Liver (tissue), 9 donors: Measurements from ENCODE around the gene ENTR1. TPM values are rescaled to one million over a fixed set of nuclear protein-coding genes. Genes with fewer than 3 reads are reported as not detected.

Experiments
- DNase-seq: peaks from one replicate; pipeline ENCODE4 v3.0.0-alpha.2; 2017; ENCODE audit warnings: low spot score
- H3K27ac ChIP-seq, 2 donors: one replicate each; pipeline ENCODE4 v1.7.0; 2013; ENCODE audit warnings: inconsistent platforms in 2 of 2, low read length in 2 of 2, control low read depth in 1 of 2, low read depth in 1 of 2, mild to moderate bottlenecking in 1 of 2
- H3K27me3 ChIP-seq, 4 donors: one replicate each; pipeline versions ENCODE4 v1.6.1 to v1.7.0; 2013; ENCODE audit warnings: low read length in 3 of 4, inconsistent platforms in 1 of 4, mild to moderate bottlenecking in 1 of 4, moderate library complexity in 1 of 4; ENCODE audit not compliant: control insufficient read depth in 4 of 4, insufficient read depth in 4 of 4
- H3K36me3 ChIP-seq, 4 donors: one replicate each; pipeline versions ENCODE4 v1.6.1 to v1.7.0; 2013; ENCODE audit warnings: low read length in 3 of 4, mild to moderate bottlenecking in 3 of 4, low read depth in 1 of 4, moderate library complexity in 1 of 4; ENCODE audit not compliant: control insufficient read depth in 4 of 4, insufficient read depth in 3 of 4
- H3K4me1 ChIP-seq, 4 donors: one replicate each; pipeline versions ENCODE4 v1.6.1 to v1.7.0; 2013; ENCODE audit warnings: low read length in 3 of 4, mild to moderate bottlenecking in 3 of 4, moderate library complexity in 1 of 4; ENCODE audit not compliant: control insufficient read depth in 4 of 4, insufficient read depth in 4 of 4
- H3K4me3 ChIP-seq, 3 donors: one replicate each; pipeline versions ENCODE4 v1.6.1 to v1.7.0; 2013; ENCODE audit warnings: low read length in 3 of 3, control low read depth in 1 of 3, low read depth in 1 of 3, mild to moderate bottlenecking in 1 of 3
- H3K9ac ChIP-seq, 2 donors: one replicate each; pipeline ENCODE4 v1.7.0; 2013; ENCODE audit warnings: low read length in 2 of 2, mild to moderate bottlenecking in 2 of 2, moderate library complexity in 2 of 2, control low read depth in 1 of 2, low read depth in 1 of 2
- H3K9me3 ChIP-seq, 4 donors: one replicate each; pipeline versions ENCODE4 v1.6.1 to v1.7.0; 2013; ENCODE audit warnings: low read length in 3 of 4; ENCODE audit not compliant: control insufficient read depth in 4 of 4
- ATF3 ChIP-seq: IDR thresholded peaks from 2 replicates; pipeline ENCODE4 v1.6.1; 2016; ENCODE audit warnings: antibody characterized with exemption
- CTCF ChIP-seq: fragments of 150-350 bp; IDR thresholded peaks from 2 replicates; pipeline ENCODE4 v1.5.1; 2017; ENCODE audit warnings: improper control_type of control experiment, low read depth, low read length; ENCODE audit not compliant: missing input control
- EGR1 ChIP-seq, 2 donors: IDR thresholded peaks; 2 replicates each; pipeline ENCODE4 v1.6.1; 2016 to 2018; ENCODE audit warnings: antibody characterized with exemption in 2 of 2, low read depth in 2 of 2
- FOXA1 ChIP-seq: IDR thresholded peaks from 2 replicates; pipeline ENCODE4 v1.6.1; 2016; ENCODE audit warnings: antibody characterized with exemption
- FOXA2 ChIP-seq: IDR thresholded peaks from 2 replicates; pipeline ENCODE4 v1.6.1; 2016; ENCODE audit warnings: antibody characterized with exemption
- GABPA ChIP-seq, 2 donors: IDR thresholded peaks in 1 of 2; conservative IDR thresholded peaks in 1 of 2; 2 replicates each; pipeline ENCODE4 v1.6.1; 2016; ENCODE audit warnings: antibody characterized with exemption in 2 of 2, mild to moderate bottlenecking in 1 of 2, moderate library complexity in 1 of 2
- HNF4A ChIP-seq, 2 donors: conservative IDR thresholded peaks; 2 replicates each; pipeline ENCODE4 v1.6.1; 2016; ENCODE audit warnings: antibody characterized with exemption in 2 of 2, mild to moderate bottlenecking in 2 of 2
- HNF4G ChIP-seq: IDR thresholded peaks from 2 replicates; pipeline ENCODE4 v1.6.1; 2016; ENCODE audit warnings: antibody characterized with exemption
- JUND ChIP-seq, 2 donors: IDR thresholded peaks; 2 replicates each; pipeline ENCODE4 v1.6.1; 2016; ENCODE audit warnings: antibody characterized with exemption in 2 of 2
- MAX ChIP-seq: IDR thresholded peaks from 2 replicates; pipeline ENCODE4 v1.6.1; 2016; ENCODE audit warnings: antibody characterized with exemption
- NR2F2 ChIP-seq: IDR thresholded peaks from 2 replicates; pipeline ENCODE4 v1.6.1; 2016; ENCODE audit warnings: antibody characterized with exemption
- RAD21 ChIP-seq, 2 donors: IDR thresholded peaks; 2 replicates each; pipeline ENCODE4 v1.6.1; 2016; ENCODE audit warnings: antibody characterized with exemption in 2 of 2, mild to moderate bottlenecking in 2 of 2
- REST ChIP-seq: IDR thresholded peaks from 2 replicates; pipeline ENCODE4 v1.6.1; 2016; ENCODE audit warnings: antibody characterized with exemption, mild to moderate bottlenecking
- RXRA ChIP-seq, 2 donors: IDR thresholded peaks; 2 replicates each; pipeline ENCODE4 v1.6.1; 2017 to 2018; ENCODE audit warnings: antibody characterized with exemption in 2 of 2, mild to moderate bottlenecking in 1 of 2
- SP1 ChIP-seq: IDR thresholded peaks from 2 replicates; pipeline ENCODE4 v1.6.1; 2018; ENCODE audit warnings: antibody characterized with exemption, mild to moderate bottlenecking
- TAF1 ChIP-seq: conservative IDR thresholded peaks from 2 replicates; pipeline ENCODE4 v1.6.1; 2016; ENCODE audit warnings: antibody characterized with exemption, mild to moderate bottlenecking
- YY1 ChIP-seq: IDR thresholded peaks from 2 replicates; pipeline ENCODE4 v1.6.1; 2016; ENCODE audit warnings: antibody characterized with exemption, mild to moderate bottlenecking
- WGBS: extraction: QIAGEN DNeasy Blood & Tissue Kit; methylation state at CpG from one replicate; pipeline ENCODE4 v1.1.7; 2013; 5-methylcytosine and 5-hydroxymethylcytosine counted together
- polyA plus RNA-seq, 2 donors: library from polyadenylated mRNA; stranded (reverse) in 1 of 2; unstranded in 1 of 2; fragments of 200-250 nt in 1 of 2; fragments of >200 nt in 1 of 2; fragmentation: Nextera tagmentation in 1 of 2; extraction: Ambion mirVana in 1 of 2; gene quantifications; one replicate each; pipeline versions ENCODE4 v1.2.1 to v1.2.3, GENCODE V29; 2013 to 2015
- total RNA-seq, 2 donors: library from RNA; depleted of rRNA; stranded (reverse); fragments of >200 nt; gene quantifications; one replicate each; pipeline ENCODE4 v1.2.3, GENCODE V29; 2014
- donor health status: healthy.
- donor health status: healthy.
- donor health status: healthy.
- donor health status: healthy.
- donor health status: healthy.

ENTR1 gene
- total and polyA plus RNA-seq, 4 donors: 11.0 to 28.1 (median 19.1) TPM

GRCh38 chr9:136457326-136457725, 46.9 kb upstream of the ENTR1 start:
- no peaks in the 10 kb centered on the region for H3K9me3 ChIP-seq
- no peak overlapping the region for H3K4me3 ChIP-seq
- DNase-seq: no peak
- H3K36me3 ChIP-seq: peaks cover 32 to 87% (median 72%) of the 10 kb centered on the region in 4 donors
- H3K4me1 ChIP-seq: no peaks in the 10 kb centered on the region
- WGBS: 98% methylated on average over 24 of the region's 24 CpGs
- no peaks in the 10 kb centered on the region for H3K27me3 ChIP-seq
- H3K9ac ChIP-seq: no peak overlapping the region
- H3K27ac ChIP-seq: no peak overlapping the region
- TF ChIP-seq MAX: no peak
- no peak for TF ChIP-seq NR2F2
- TF ChIP-seq RXRA (IDR thresholded peaks at IDR 0.05): no peak
- TF ChIP-seq EGR1 (IDR thresholded peaks at IDR 0.05; ENCODE audit: low read depth in 2 of 2): no peak
- TF ChIP-seq YY1: no peak
- no peak for TF ChIP-seq CTCF
- no peak for TF ChIP-seq ATF3
- no peak for TF ChIP-seq TAF1
- no peak for TF ChIP-seq FOXA2
- no peak for TF ChIP-seq GABPA (IDR thresholded peaks at IDR 0.05 in 1 of 2, conservative IDR thresholded peaks at IDR 0.05 in 1 of 2)
- TF ChIP-seq RAD21 (IDR thresholded peaks at IDR 0.05): no peak
- TF ChIP-seq HNF4A (conservative IDR thresholded peaks at IDR 0.05): no peak
- TF ChIP-seq JUND (IDR thresholded peaks at IDR 0.05): no peak

- peaks cover 32 to 87% (median 73%) of the 10 kb centered on the region in 4 donors for H3K36me3 ChIP-seq
- H3K27ac ChIP-seq: no peak overlapping the region
- no peaks in the 10 kb centered on the region for H3K4me1 ChIP-seq
- no peaks in the 10 kb centered on the region for H3K27me3 ChIP-seq
- TF ChIP-seq JUND (IDR thresholded peaks at IDR 0.05): no peak
- no peak for TF ChIP-seq TAF1
- no peak for TF ChIP-seq GABPA (IDR thresholded peaks at IDR 0.05 in 1 of 2, conservative IDR thresholded peaks at IDR 0.05 in 1 of 2)
- TF ChIP-seq FOXA2: no peak
- no peak for TF ChIP-seq NR2F2
- TF ChIP-seq HNF4A (conservative IDR thresholded peaks at IDR 0.05): no peak
- no peak overlapping the region for H3K9ac ChIP-seq
- no peaks in the 10 kb centered on the region for H3K9me3 ChIP-seq
- no peak overlapping the region for H3K4me3 ChIP-seq
- no peak for DNase-seq
- 85% methylated on average over 9 of the region's 9 CpGs for WGBS
Measured at GRCh38 chr9:136456258-136456657, 45.8 kb upstream of the ENTR1 start.

- Histone ChIP-seq H3K9ac (no peak overlapping the region), H3K4me3 (no peak overlapping the region), H3K36me3 (peaks cover 33 to 87% (median 77%) of the 10 kb centered on the region in 4 donors), H3K4me1 (no peaks in the 10 kb centered on the region), H3K27me3 (no peaks in the 10 kb centered on the region), H3K27ac (no peak overlapping the region), H3K9me3 (no peaks in the 10 kb centered on the region)
- no peak for DNase-seq
- 96% methylated on average over 43 of the region's 43 CpGs for WGBS
- no peak for TF ChIP-seq FOXA1
- TF ChIP-seq MAX: no peak
- no peak for TF ChIP-seq EGR1 (IDR thresholded peaks at IDR 0.05; ENCODE audit: low read depth in 2 of 2)
- TF ChIP-seq FOXA2: no peak
- no peak for TF ChIP-seq JUND (IDR thresholded peaks at IDR 0.05)
- no peak for TF ChIP-seq HNF4G
- no peak for TF ChIP-seq REST
- TF ChIP-seq GABPA (IDR thresholded peaks at IDR 0.05 in 1 of 2, conservative IDR thresholded peaks at IDR 0.05 in 1 of 2): no peak
- TF ChIP-seq RAD21 (IDR thresholded peaks at IDR 0.05): no peak
- no peak for TF ChIP-seq SP1
- TF ChIP-seq ATF3: no peak
Measured at GRCh38 chr9:136455043-136456002, 44.9 kb upstream of the ENTR1 start.
